PC-9 (cell line): ENCODE data around the gene PICALM.

Source experiments
- CTCF ChIP-seq: fragments of 200-600 bp; sonication (generic); conservative IDR thresholded peaks from 2 replicates; pipeline ENCODE4 v1.6.1; 2017; ENCODE audit warnings: mixed run types, antibody characterized with exemption, mild to moderate bottlenecking, moderate library complexity
- EZH2 ChIP-seq: fragments of 200-600 bp; sonication (generic); IDR thresholded peaks from 2 replicates; pipeline ENCODE4 v1.8.0; 2017; ENCODE audit warnings: antibody characterized with exemption, low read depth

- TF ChIP-seq CTCF (no peak), EZH2 (no peak)
Observed at GRCh38 chr11:86061483-86062205, 7.2 kb downstream of the PICALM start.
